ENCODE measurements around the gene IYD. TPM values are rescaled to one million over a fixed set of nuclear protein-coding genes. Genes with fewer than 3 reads are reported as not detected.

IYD gene
- total and polyA plus RNA-seq, 10 donors: not detected

DNA sequence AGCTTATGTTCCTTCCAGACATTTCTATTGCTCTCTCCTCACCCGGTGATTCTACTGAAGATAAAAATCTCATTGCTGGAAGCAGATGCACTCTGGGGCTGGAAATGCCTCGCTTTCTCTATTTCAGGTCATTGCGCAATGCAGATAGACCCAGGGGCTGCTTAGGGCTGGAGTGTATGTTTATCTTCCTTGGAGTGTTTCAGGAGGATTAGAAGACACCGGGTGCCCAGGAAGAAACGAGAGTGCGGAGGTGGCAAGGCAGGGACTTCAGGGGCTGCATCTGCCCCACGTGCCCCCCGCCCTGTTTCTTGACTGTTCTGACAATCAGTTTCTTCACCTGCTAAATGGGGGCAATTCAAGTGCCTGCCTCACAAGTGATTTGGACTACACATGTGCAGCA, 45.6 kb upstream of the IYD start:
- no peak for DNase-seq
- H3K9me3 ChIP-seq: no peaks in the 10 kb centered on the region
- H3K4me3 ChIP-seq: no peak overlapping the region
- no peak overlapping the region for H3K27ac ChIP-seq
- H3K27me3 ChIP-seq (replicated peaks in 1 of 7): peaks cover 0 to 7% (median 0%) of the 10 kb centered on the region in 7 donors
- H3K4me1 ChIP-seq: peaks cover 0 to 21% (median 7%) of the 10 kb centered on the region in 6 donors
- intact Hi-C loops (cut with DNase I; ENCODE audit: low total_unique reads): no loop called here
- no peaks in the 10 kb centered on the region for H3K36me3 ChIP-seq
- 63 to 90% (median 85%) methylated on average over 8 of the region's 8 CpGs for WGBS, 5 donors
- no peak for TF ChIP-seq POLR2A (IDR thresholded peaks at IDR 0.05)
- TF ChIP-seq POLR2AphosphoS5 (IDR thresholded peaks at IDR 0.05): no peak
- TF ChIP-seq, protein P1, sequence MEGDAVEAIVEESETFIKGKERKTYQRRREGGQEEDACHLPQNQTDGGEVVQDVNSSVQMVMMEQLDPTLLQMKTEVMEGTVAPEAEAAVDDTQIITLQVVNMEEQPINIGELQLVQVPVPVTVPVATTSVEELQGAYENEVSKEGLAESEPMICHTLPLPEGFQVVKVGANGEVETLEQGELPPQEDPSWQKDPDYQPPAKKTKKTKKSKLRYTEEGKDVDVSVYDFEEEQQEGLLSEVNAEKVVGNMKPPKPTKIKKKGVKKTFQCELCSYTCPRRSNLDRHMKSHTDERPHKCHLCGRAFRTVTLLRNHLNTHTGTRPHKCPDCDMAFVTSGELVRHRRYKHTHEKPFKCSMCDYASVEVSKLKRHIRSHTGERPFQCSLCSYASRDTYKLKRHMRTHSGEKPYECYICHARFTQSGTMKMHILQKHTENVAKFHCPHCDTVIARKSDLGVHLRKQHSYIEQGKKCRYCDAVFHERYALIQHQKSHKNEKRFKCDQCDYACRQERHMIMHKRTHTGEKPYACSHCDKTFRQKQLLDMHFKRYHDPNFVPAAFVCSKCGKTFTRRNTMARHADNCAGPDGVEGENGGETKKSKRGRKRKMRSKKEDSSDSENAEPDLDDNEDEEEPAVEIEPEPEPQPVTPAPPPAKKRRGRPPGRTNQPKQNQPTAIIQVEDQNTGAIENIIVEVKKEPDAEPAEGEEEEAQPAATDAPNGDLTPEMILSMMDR (IDR thresholded peaks at IDR 0.05 in 8 of 11, conservative IDR thresholded peaks at IDR 0.05 in 3 of 11): no peak

DNA sequence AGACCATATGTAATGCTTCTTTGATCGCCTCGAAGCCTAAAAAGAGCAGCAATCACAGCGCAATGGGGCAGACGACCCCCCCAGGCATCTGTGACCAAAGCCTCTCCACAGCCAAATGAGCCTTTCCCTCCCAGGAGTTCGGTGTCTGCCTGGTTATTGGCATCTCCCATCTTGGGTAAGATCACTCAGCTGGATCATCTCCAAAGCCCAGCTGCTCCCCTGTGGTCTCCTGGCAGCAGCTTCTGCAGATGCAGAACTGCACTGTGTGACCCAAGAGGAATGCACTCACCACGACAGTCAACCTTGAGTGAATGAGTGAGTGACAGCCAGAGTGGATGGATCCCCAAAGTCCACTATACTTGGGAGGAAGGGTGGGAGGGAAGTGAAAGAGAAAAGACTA, 44.8 kb upstream of the IYD start:
- TF ChIP-seq, protein P1 (IDR thresholded peaks at IDR 0.05 in 8 of 11, conservative IDR thresholded peaks at IDR 0.05 in 3 of 11): no peak
- TF ChIP-seq POLR2A (IDR thresholded peaks at IDR 0.05) (no peak), POLR2AphosphoS5 (IDR thresholded peaks at IDR 0.05) (no peak)
- peaks cover 0 to 7% (median 0%) of the 10 kb centered on the region in 7 donors for H3K27me3 ChIP-seq (replicated peaks in 1 of 7)
- H3K9me3 ChIP-seq: no peaks in the 10 kb centered on the region
- 58 to 89% (median 79%) methylated on average over 6 of the region's 6 CpGs for WGBS, 5 donors
- intact Hi-C loops (cut with DNase I; ENCODE audit: low total_unique reads): no loop called here
- H3K27ac ChIP-seq: no peak overlapping the region
- DNase-seq: no peak
- H3K4me3 ChIP-seq: no peak overlapping the region
- H3K36me3 ChIP-seq: no peaks in the 10 kb centered on the region
- peaks cover 0 to 21% (median 7%) of the 10 kb centered on the region in 6 donors for H3K4me1 ChIP-seq

DNA sequence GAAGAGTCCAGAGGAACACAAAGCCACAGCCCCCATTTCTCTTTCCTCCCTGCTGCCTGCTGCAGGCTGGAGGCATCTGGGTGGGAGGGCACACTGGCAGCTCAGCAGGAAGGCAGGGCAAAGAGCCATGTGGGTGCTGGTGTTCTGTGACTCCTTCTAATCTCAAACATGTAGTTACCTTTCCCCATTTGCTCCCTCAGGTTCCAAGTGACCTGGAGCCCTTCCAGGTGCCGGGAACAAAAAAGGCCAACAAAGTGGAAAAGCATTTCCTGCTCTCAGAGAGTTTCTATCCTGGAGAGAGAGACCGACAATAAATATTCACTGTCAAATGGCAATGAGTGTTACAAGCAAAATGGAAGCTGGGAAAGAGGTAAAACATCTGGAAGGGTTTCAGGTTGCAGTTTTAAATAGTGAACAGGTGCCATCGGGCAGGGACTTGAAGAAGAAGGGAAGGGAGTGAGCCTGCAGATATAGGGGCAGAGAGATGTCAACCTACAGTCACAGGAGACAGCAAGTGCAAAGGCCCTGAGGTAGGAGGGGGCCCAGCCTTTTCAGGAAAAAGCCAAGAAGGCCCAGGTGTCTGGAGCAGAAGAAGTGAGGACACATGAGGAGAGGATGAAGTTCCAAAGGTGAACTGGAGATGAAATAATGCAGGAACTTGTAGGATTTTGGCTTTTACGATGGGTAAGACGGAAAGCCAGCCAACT, 43.6 kb upstream of the IYD start:
- no peaks in the 10 kb centered on the region for H3K36me3 ChIP-seq
- intact Hi-C loops (cut with DNase I; ENCODE audit: low total_unique reads): no loop called here
- no peak overlapping the region for H3K27ac ChIP-seq
- TF ChIP-seq, protein P1 (IDR thresholded peaks at IDR 0.05 in 8 of 11, conservative IDR thresholded peaks at IDR 0.05 in 3 of 11): no peak
- TF ChIP-seq POLR2A (IDR thresholded peaks at IDR 0.05) (no peak), POLR2AphosphoS5 (IDR thresholded peaks at IDR 0.05) (no peak)
- H3K9me3 ChIP-seq: no peaks in the 10 kb centered on the region
- DNase-seq: no peak
- H3K4me1 ChIP-seq: peaks cover 0 to 21% (median 7%) of the 10 kb centered on the region in 6 donors
- no peak overlapping the region for H3K4me3 ChIP-seq
- H3K27me3 ChIP-seq (replicated peaks in 1 of 7): peaks cover 0 to 7% (median 0%) of the 10 kb centered on the region in 7 donors
- 64 to 87% (median 81%) methylated on average over 5 of the region's 5 CpGs for WGBS, 5 donors

DNA sequence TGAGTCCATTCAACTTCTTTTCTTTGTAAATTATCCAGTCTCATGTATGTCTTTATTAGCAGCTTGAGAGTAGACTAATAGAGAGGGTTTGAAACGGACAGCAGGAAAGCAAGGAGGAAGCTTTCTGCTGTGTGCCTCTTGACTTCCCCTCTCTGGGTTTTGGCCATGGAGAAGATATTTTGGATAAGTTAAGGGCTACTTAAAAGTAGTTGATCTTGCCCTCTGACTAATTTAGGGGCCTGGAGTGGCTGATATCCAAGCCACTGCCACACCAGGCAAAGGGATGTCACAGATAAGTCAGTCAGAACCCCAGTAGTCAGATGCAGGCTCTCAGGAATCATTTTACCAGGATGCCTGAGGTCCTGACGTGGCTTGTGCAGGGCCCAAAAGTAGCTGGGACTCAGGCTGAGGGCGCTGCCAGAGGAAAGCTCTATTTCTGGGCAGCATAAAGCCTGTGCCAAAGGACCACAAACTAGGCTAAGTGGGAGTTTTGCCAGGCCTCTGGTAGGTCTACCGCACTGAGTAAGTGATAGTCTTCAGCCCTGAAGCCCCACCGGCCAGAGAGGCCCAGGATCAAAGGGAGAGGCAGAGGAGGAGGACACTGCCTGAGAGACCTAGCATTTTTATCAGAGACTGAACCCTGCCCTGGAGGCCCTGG, 41.6 kb upstream of the IYD start:
- WGBS, 5 donors: 72 to 80% (median 76%) methylated on average over 5 of the region's 5 CpGs
- Histone ChIP-seq H3K9me3 (no peaks in the 10 kb centered on the region), H3K27me3 (replicated peaks in 1 of 7) (peaks cover 0 to 7% (median 0%) of the 10 kb centered on the region in 7 donors), H3K4me1 (peaks cover 0 to 21% (median 5%) of the 10 kb centered on the region in 6 donors), H3K4me3 (no peak overlapping the region), H3K27ac (no peak overlapping the region), H3K36me3 (no peaks in the 10 kb centered on the region)
- DNase-seq: no peak
- intact Hi-C loops (cut with DNase I; ENCODE audit: low total_unique reads): no loop called here
- TF ChIP-seq, protein P1 (IDR thresholded peaks at IDR 0.05 in 8 of 11, conservative IDR thresholded peaks at IDR 0.05 in 3 of 11): no peak
- TF ChIP-seq POLR2A (IDR thresholded peaks at IDR 0.05): no peak
- TF ChIP-seq POLR2AphosphoS5 (IDR thresholded peaks at IDR 0.05): no peak
